HCT116 (cell line): ENCODE data around the gene PUM1. TPM values are rescaled to one million over a fixed set of nuclear protein-coding genes. Genes with fewer than 3 reads are reported as not detected.

Experiments used
- ATAC-seq: fragments of 200-7000 bp; cut with Tn5 transposase; 2 replicates; pipeline ENCODE4 v1.9.1; 2020; ENCODE audit warnings: mild to moderate bottlenecking, moderate library complexity
- BruUV-seq: library from RNA; stranded (reverse); fragments of 400-500 nt; replicated peaks from 2 replicates; lab custom pipeline; 2021; lab: Mats Ljungman, UMichigan
- CTCF ChIA-PET: fragments of 300-600 bp; sonication (Branson Sonifier 250); formaldehyde crosslinking; loops from one replicate; lab custom pipeline; 2021; ENCODE audit warnings: antibody characterized with exemption; lab: Charles Lee
- POLR2A ChIA-PET: fragments of 300-600, 350-600 bp; sonication (Branson Sonifier 250); formaldehyde crosslinking; loops from one replicate; lab custom pipeline; 2021; ENCODE audit warnings: antibody characterized with exemption; lab: Charles Lee
- RAD21 ChIA-PET, 2 experiments: fragments of 300-600 bp; sonication (Branson Sonifier 250); formaldehyde crosslinking; loops; one replicate each; lab custom pipeline; 2023; ENCODE audit warnings: low total read pairs in 2 of 2; ENCODE audit not compliant: uncharacterized antibody in 2 of 2, unreplicated experiment in 2 of 2, low non-redundant PET in 1 of 2; lab: Charles Lee
- DNase-seq: peaks from one replicate; pipeline ENCODE4 v3.0.0-alpha.2; 2010; ENCODE audit warnings: low read depth, low spot score
- H2AFZ ChIP-seq: fragments of 200-600 bp; shearing (Covaris generic), sonication (generic); 2 replicates; pipeline ENCODE4 v1.6.1; 2017; ENCODE audit warnings: low read depth, mixed run types, mixed read lengths, antibody characterized with exemption, low read length; ENCODE audit not compliant: poor library complexity, severe bottlenecking
- H3K27ac ChIP-seq: 2 replicates; pipeline ENCODE4 v1.5.1; 2012; ENCODE audit warnings: low read depth, low read length
- H3K27me3 ChIP-seq: fragments of 200-600 bp; sonication (generic); 2 replicates; pipeline ENCODE4 v1.6.1; 2016; ENCODE audit warnings: mixed run types, low read length, mixed read lengths; ENCODE audit not compliant: insufficient read depth
- H3K36me3 ChIP-seq, 2 experiments: fragments of 200-500 bp in 1 of 2; fragments of 200-600 bp in 1 of 2; sonication (Bioruptor generic) in 1 of 2; sonication (generic) in 1 of 2; 2 replicates each; pipeline versions ENCODE4 v1.5.1 to v1.6.1; 2014 to 2016; ENCODE audit warnings: low read length in 2 of 2, inconsistent platforms in 1 of 2, mixed read lengths in 1 of 2, mixed run types in 1 of 2; ENCODE audit not compliant: insufficient read depth in 2 of 2, control insufficient read depth in 1 of 2
- H3K4me1 ChIP-seq, 2 experiments: fragments of 200-600 bp in 1 of 2; sonication (generic) in 1 of 2; 2 replicates each; pipeline versions ENCODE4 v1.5.1 to v1.6.1; 2012 to 2017; ENCODE audit warnings: low read length in 2 of 2, inconsistent platforms in 1 of 2, mild to moderate bottlenecking in 1 of 2, mixed read lengths in 1 of 2, mixed run types in 1 of 2, moderate library complexity in 1 of 2; ENCODE audit not compliant: insufficient read depth in 2 of 2, control insufficient read depth in 1 of 2
- H3K4me2 ChIP-seq: fragments of 200-600 bp; sonication (generic); 2 replicates; pipeline ENCODE4 v1.6.1; 2017; ENCODE audit warnings: mixed run types, low read length, mixed read lengths
- H3K4me3 ChIP-seq, 2 experiments: fragments of 200-600 bp in 1 of 2; sonication (generic) in 1 of 2; replicated peaks in 1 of 2; 2 replicates each; pipeline ENCODE4 v1.5.1; 2011 to 2016; ENCODE audit warnings: low read length in 2 of 2, control low read depth in 1 of 2, low read depth in 1 of 2, mild to moderate bottlenecking in 1 of 2, mixed read lengths in 1 of 2, mixed run types in 1 of 2
- H3K79me2 ChIP-seq: fragments of 200-600 bp; sonication (generic); 2 replicates; pipeline ENCODE4 v1.6.1; 2017; ENCODE audit warnings: mild to moderate bottlenecking, mixed run types, low read length, moderate library complexity, mixed read lengths; ENCODE audit not compliant: insufficient read depth
- H3K9ac ChIP-seq: fragments of 200-600 bp; sonication (generic); 2 replicates; pipeline ENCODE4 v1.6.1; 2016; ENCODE audit warnings: low read length, mixed read lengths
- H3K9me2 ChIP-seq: fragments of 200-600 bp; sonication (generic), shearing (Covaris generic); 2 replicates; pipeline ENCODE4 v1.6.1; 2017; ENCODE audit warnings: mixed run types, mild to moderate bottlenecking, moderate library complexity; ENCODE audit not compliant: insufficient read depth
- H3K9me3 ChIP-seq, 2 experiments: fragments of 200-500 bp in 1 of 2; fragments of 200-600 bp in 1 of 2; sonication (Bioruptor generic) in 1 of 2; sonication (generic) in 1 of 2; 2 replicates each; pipeline ENCODE4 v1.6.1; 2014 to 2017; ENCODE audit warnings: low read length in 2 of 2, mixed read lengths in 2 of 2, inconsistent platforms in 1 of 2, low read depth in 1 of 2, mild to moderate bottlenecking in 1 of 2, mixed run types in 1 of 2, moderate library complexity in 1 of 2; ENCODE audit not compliant: control insufficient read depth in 1 of 2, insufficient read depth in 1 of 2
- H4K20me1 ChIP-seq: fragments of 200-600 bp; sonication (generic), shearing (Covaris generic); 2 replicates; pipeline ENCODE4 v1.6.1; 2017; ENCODE audit warnings: mixed run types, mild to moderate bottlenecking, moderate library complexity; ENCODE audit not compliant: insufficient read depth
- ATF3 ChIP-seq: IDR thresholded peaks from 2 replicates; pipeline ENCODE4 v1.6.1; 2012
- CBX3 ChIP-seq: IDR thresholded peaks from 2 replicates; pipeline ENCODE4 v1.6.1; 2012; ENCODE audit warnings: low read depth
- EGR1 ChIP-seq: IDR thresholded peaks from 2 replicates; pipeline ENCODE4 v1.6.1; 2012; ENCODE audit warnings: low read depth
- ELF1 ChIP-seq: IDR thresholded peaks from 2 replicates; pipeline ENCODE4 v1.6.1; 2012; ENCODE audit warnings: low read depth, borderline replicate concordance
- EZH2 ChIP-seq: fragments of 200-600 bp; sonication (generic); IDR thresholded peaks from 2 replicates; pipeline ENCODE4 v1.6.1; 2017; ENCODE audit warnings: antibody characterized with exemption, mixed run types
- FOSL1 ChIP-seq: IDR thresholded peaks from 2 replicates; pipeline ENCODE4 v1.6.1; 2012; ENCODE audit warnings: low read depth
- MAX ChIP-seq: IDR thresholded peaks from 2 replicates; pipeline ENCODE4 v1.6.1; 2012
- POLR2A ChIP-seq: IDR thresholded peaks from 2 replicates; pipeline ENCODE4 v1.7.0; 2011; ENCODE audit warnings: borderline replicate concordance; ENCODE audit not compliant: insufficient read depth, insufficient read length; ENCODE audit errors: extremely low read depth
- POLR2AphosphoS5 ChIP-seq: IDR thresholded peaks from 2 replicates; pipeline ENCODE4 v1.6.1; 2011; ENCODE audit warnings: mild to moderate bottlenecking, low read depth, low read length, moderate library complexity
- SIN3A ChIP-seq: IDR thresholded peaks from 2 replicates; pipeline ENCODE4 v1.6.1; 2012; ENCODE audit warnings: low read depth
- SRF ChIP-seq: IDR thresholded peaks from 2 replicates; pipeline ENCODE4 v1.6.1; 2012; ENCODE audit warnings: low read depth
- YY1 ChIP-seq: IDR thresholded peaks from 2 replicates; pipeline ENCODE4 v1.6.1; 2011; ENCODE audit warnings: low read length, low read depth, moderate library complexity, mild to moderate bottlenecking; ENCODE audit not compliant: insufficient replicate concordance; ENCODE audit errors: extremely low read depth
- ZFX ChIP-seq: fragments of 450-650 bp; IDR thresholded peaks from 2 replicates; pipeline ENCODE4 v1.6.1; 2017
- ZNF274 ChIP-seq: fragments of 200-500 bp; sonication (Bioruptor generic); IDR thresholded peaks from 2 replicates; pipeline ENCODE4 v1.6.1; 2014; ENCODE audit warnings: mild to moderate bottlenecking, low read depth, low read length, inconsistent platforms
- intact Hi-C: fragments of 100-400 bp; cut with micrococcal nuclease; formaldehyde crosslinking; loops from 2 replicates; pipeline ENCODE4 v1.10.0; 2022
- total RNA-seq: library from RNA; stranded (reverse); gene quantifications from one replicate; pipeline ENCODE4 v1.2.1, GENCODE V29; 2021; ENCODE audit not compliant: unreplicated experiment
- TF ChIP-seq, protein P1 (sequence below): IDR thresholded peaks from 2 replicates; pipeline ENCODE4 v1.6.1; 2011; ENCODE audit warnings: mild to moderate bottlenecking, low read length, moderate library complexity; ENCODE audit not compliant: insufficient replicate concordance; ENCODE audit errors: extremely low read depth

The PUM1 gene
- total RNA-seq, 1 experiment from 2014 or later: 113 TPM

GRCh38 chr1:30998171-30998570 lies 67.3 kb downstream of the PUM1 start (continued):
- TF ChIP-seq MAX (no peak), FOSL1 (no peak), ZFX (no peak)
- TF ChIP-seq, protein P1, sequence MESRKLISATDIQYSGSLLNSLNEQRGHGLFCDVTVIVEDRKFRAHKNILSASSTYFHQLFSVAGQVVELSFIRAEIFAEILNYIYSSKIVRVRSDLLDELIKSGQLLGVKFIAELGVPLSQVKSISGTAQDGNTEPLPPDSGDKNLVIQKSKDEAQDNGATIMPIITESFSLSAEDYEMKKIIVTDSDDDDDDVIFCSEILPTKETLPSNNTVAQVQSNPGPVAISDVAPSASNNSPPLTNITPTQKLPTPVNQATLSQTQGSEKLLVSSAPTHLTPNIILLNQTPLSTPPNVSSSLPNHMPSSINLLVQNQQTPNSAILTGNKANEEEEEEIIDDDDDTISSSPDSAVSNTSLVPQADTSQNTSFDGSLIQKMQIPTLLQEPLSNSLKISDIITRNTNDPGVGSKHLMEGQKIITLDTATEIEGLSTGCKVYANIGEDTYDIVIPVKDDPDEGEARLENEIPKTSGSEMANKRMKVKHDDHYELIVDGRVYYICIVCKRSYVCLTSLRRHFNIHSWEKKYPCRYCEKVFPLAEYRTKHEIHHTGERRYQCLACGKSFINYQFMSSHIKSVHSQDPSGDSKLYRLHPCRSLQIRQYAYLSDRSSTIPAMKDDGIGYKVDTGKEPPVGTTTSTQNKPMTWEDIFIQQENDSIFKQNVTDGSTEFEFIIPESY: no peak

DNA sequence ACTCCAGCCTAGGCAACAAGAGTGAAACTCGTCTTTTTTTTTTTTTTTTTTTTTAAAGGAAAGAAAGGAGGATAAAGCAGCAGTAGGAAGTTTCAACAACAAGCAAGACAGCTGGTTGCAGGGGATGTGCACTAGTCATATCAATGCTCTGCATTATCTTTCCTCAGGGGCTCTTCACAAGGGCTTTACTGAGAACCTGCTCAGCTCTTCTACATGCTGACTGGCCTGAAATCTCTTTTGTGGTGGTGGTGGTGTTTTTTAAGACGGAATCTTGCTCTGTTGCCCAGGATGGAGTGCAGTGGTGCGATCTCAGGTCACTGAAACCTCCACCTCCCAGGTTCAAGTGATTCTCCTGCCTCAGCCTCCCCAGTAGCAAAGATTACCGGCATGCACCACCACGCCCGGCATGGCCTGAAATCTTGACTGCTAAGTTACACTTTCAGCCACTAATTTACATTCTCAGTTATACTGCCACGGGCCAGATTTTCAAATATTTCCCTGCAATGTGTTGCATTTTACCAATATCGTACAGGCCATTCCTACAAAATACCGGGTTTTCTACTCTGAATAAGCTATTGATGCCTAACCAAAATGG lies 68.0 kb downstream of the PUM1 start:
- no peak for DNase-seq
- intact Hi-C loops: no loop called here
- peaks cover 8 to 27% of the 10 kb centered on the region in 2 experiments; a peak in 2 of 4 replicates for H3K36me3 ChIP-seq
- H3K4me3 ChIP-seq: no peak overlapping the region
- H3K27me3 ChIP-seq: no peaks in the 10 kb centered on the region
- no peaks in the 10 kb centered on the region for H3K9me3 ChIP-seq
- no peak overlapping the region for H3K4me2 ChIP-seq
- ChIA-PET CTCF (no interaction called here), POLR2A (no interaction called here), RAD21 (no interaction called here)
- H3K27ac ChIP-seq: no peak overlapping the region
- peaks cover 97% of the 10 kb centered on the region for H3K79me2 ChIP-seq
- no peaks in the 10 kb centered on the region for H3K4me1 ChIP-seq
- no TSS peak for BruUV-seq
- ATAC-seq: no peak
- no peak overlapping the region for H3K9ac ChIP-seq
- H3K9me2 ChIP-seq: no peaks in the 10 kb centered on the region
- H2AFZ ChIP-seq: no peak overlapping the region
- H4K20me1 ChIP-seq: peaks cover 36% of the 10 kb centered on the region; the same call in 1 of the 2 replicates
- TF ChIP-seq ELF1 (no peak), EGR1 (no peak), EZH2 (no peak), POLR2A (no peak), POLR2AphosphoS5 (no peak), FOSL1 (no peak), ZNF274 (no peak), ATF3 (no peak), SRF (no peak), CBX3 (no peak), YY1 (no peak), SIN3A (no peak), MAX (no peak)
